GM21360 (cell line): Measurements from ENCODE around the gene LOXL3.
"Not testable (repeated sequence)": the region's sequence is repeated elsewhere in the genome, so short reads cannot be mapped to it uniquely, and the experiment has no call there.

ENCODE experiments used
- ATAC-seq: cut with Tn5 transposase; IDR thresholded peaks from one replicate; pipeline ENCODE4 v1.9.1; 2021; ENCODE audit warnings: mild to moderate bottlenecking, moderate library complexity; ENCODE audit not compliant: unreplicated experiment

Gene LOXL3

DNA sequence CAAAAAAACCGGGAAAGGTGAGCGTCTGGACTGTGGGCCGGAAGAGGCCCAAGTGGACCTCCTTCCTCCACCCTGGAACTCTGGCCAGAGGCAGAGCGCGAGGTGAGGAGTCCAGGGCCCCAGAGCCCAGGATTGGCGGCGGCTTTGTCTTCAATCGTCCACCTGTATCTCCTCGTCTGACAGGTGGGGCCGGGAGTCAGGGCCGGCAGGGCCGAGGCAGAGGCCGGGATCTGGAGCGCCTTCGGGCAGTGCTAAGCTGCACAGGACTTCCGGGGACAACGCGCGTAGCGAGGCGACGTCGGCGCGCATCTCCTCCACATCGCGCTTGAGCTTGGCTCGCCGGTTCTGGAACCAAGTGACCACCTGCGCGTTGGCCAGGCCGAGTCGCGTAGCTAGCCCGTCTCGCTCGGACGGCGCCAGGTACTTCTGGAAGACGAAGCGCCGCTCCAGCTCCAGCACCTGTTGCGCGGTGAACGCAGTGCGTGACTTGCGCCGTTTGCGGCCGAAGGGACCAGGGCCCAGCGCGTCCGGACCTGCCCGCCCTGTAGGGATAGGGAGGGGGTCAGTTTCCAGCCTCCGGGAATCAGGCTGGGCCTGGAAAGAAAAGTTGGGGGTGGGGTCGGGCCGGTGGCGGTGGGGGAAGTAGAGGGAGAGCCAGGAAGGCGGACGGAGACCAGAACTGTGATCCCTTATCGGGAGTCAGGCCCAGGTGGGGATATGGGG, 55.8 kb downstream of the LOXL3 start:
- ATAC-seq: no peak

GRCh38 chr2:74496997-74497776, 56.6 kb downstream of the LOXL3 start:
- no peak for ATAC-seq

GRCh38 chr2:74495440-74495839, 58.3 kb downstream of the LOXL3 start:
- ATAC-seq: no peak

GRCh38 chr2:74493546-74493945, 60.2 kb downstream of the LOXL3 start:
- ATAC-seq: no peak

DNA sequence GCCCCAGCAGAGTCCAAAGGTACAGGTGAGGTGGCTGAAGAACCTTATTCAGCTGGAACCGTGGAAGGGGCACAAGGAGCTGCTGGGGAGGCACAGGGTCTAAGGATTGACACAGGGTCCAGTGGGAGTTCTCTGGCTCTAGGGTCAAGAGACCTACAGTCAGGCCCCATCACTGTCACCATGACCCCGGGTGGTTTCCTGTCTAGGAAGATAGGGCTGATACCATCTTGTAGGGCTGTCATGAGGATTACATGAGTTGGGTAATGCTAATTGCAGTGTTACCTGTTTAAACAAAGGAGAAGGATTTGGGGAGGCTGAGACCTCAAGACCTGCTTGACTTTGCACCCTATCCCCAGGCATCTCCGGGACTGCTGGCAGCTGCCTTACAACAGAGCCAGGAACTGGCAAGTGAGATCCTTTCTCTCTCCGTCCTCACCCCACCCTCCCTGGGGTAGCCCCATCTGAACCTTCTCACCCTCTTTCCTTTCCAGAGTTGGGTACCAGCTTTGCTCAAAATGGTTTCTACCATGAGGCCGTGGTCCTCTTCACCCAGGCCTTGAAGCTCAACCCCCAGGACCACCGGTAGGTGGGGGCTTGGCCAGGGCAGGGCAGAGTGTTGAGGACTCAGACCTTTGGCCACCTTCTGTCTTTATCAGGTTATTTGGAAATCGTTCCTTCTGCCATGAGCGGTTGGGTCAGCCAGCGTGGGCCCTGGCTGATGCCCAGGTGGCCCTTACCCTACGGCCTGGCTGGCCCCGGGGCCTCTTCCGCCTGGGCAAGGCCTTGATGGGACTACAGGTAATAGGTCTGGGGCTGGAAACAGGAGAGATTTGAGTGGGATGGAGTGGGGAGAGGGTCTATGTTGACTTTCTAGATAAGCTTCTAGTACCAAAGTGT, 61.8 kb downstream of the LOXL3 start:
- ATAC-seq: no peak

DNA sequence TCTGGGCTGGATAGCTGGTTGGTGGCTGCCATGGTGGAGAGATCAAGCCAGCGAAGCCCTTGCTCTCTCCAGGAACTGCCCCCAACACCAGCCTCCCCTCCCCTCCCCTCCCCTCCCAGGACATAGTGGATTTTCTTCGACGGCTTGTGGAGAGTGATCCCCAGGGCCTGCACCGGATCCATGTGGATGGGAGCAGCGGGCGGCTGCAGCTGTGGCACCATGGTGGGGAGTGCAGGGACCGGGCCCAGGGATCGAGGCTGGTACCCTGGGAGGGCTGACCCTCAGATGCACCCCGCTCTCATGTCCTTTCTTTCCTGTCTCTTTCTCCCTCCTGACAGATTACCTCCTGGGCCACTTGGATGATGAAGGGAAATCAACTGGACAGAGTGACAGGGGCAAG, 63.8 kb downstream of the LOXL3 start:
- ATAC-seq: no peak

DNA sequence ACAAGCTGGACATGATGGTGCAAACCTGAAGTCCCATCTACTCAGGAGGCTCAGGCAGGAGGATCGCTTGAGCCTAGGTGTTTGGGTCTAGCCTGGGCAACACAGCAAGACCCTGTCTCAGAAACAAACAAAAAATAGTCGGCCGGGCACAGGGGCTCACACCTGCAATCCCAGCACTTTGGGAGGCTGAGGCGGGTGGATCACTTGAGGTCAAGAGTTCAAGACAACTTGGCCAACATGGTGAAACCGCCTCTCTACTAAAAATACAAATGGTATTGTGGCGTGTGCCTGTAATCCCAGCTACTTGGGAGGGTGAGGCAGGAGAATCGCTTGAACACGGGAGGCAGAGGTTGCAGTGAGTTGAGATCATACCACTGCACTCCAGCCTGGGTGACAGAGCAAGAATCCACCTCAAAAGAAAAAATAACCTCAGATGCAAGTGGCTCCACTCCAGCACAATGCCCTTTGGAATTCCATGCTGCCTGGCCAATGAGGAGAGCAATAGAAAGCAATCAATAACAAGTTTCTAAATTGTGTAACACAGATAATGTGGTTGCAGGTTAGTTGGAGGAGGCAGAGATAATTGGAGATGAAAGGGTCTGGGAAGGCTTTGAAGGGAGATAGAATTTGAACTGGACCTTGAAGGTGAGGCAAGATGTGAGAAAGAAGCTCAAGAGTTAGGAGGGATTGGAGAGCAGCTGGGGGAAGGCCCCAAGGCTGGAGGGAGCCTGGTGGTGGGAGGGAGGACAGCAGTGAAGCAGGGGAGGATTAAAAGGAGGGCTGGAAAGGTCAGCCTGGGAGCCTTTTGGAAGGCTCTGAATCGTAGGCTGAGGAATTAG, 64.9 kb downstream of the LOXL3 start:
- ATAC-seq: no peak

DNA sequence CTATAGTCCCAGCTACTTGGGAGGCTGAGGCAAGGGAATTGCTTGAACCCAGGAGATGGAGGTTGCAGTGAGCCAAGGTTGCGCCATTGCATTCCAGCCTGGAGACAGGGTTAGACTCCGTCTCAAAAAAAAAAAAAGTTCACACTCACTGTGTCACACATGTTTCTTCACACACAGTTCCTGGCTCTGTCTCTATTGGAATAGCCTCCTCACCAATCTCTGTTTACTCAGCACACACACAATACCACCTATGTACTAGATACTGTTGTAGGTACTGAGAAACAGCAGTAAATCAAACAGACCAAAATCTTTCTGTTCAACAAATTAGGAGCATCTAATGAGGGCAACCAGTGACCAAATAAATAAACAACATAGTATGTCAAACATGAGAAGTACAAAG, 67.6 kb downstream of the LOXL3 start:
- no peak for ATAC-seq

GRCh38 chr2:74483675-74484164, 70.0 kb downstream of the LOXL3 start:
- not testable (repeated sequence) for ATAC-seq

- ATAC-seq: peak; percentile 79
These were observed 70.7 kb downstream of the LOXL3 start, which contains the start of the genes CCDC142 and TTC31 for GRCh38 chr2:74482801-74483674. CCDC142 (minus strand) TSS chr2:74482998; CDS start chr2:74482837, 161 bp downstream. TTC31 (plus strand) TSS chr2:74483081; CDS start chr2:74483096, 15 bp downstream.
